ENCODE results near the gene IQGAP1.

DNA sequence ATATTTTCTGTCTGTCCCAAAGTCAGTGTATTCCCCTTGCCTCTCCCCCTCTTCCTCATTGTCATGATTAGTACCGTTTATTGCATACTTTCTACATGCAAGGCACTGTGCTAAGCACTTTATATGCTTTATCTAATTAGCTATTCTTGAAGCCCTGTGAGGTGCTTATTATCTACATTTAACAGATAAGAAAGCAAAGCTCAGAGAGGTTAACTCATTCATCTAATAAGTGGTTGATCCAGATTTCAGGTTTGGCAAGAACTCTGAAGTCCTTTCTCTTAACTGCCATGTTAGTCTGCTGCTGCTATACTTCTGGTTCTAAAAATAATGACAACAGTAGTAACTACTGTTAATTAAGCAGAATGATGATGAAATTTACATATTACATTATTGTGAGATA is 13.5 kb downstream of the IQGAP1 start:
- TF ChIP-seq CTCF (IDR thresholded peaks at IDR 0.05): no peak
- TF ChIP-seq POLR2A (IDR thresholded peaks at IDR 0.05): no peak
